Adrenal gland (tissue), 5 donors: ENCODE data around the gene PRR16.

ENCODE experiments used
- CTCF ChIP-seq, 6 experiments: fragments of 450-650 bp in 4 of 6; fragments of 200-600 bp in 2 of 6; sonication (generic) in 1 of 6; IDR thresholded peaks; 1 replicate in 5 of 6; 2 replicates in 1 of 6; pipeline versions ENCODE4 v1.5.1 to v1.8.0; 2016 to 2021; ENCODE audit warnings: antibody characterized with exemption in 6 of 6, mild to moderate bottlenecking in 2 of 6, moderate library complexity in 1 of 6
- POLR2A ChIP-seq, 2 donors: fragments of 450-650 bp; IDR thresholded peaks; one replicate each; pipeline ENCODE4 v1.6.1; 2017; ENCODE audit warnings: antibody characterized with exemption in 2 of 2, mild to moderate bottlenecking in 2 of 2, moderate library complexity in 1 of 2
- donor health status: DM: no; HTN: no; CAD: no.

GRCh38 chr5:120463991-120464626, at the start of gene PRR16:
- TF ChIP-seq CTCF (IDR thresholded peaks at IDR 0.05) = peak in 3 of 6 experiments; percentile 22 to 45 (median 39)
- TF ChIP-seq POLR2A (IDR thresholded peaks at IDR 0.05) = peak in 1 of 2 donors; percentile 57
